DMS53 treated with DMSO at 0.1 percent for 48 hours (cell line): Measurements from ENCODE around the gene TMEFF2.

Source experiments
- DNase-seq: peaks from one replicate; lab custom pipeline; 2025; ENCODE audit not compliant: unreplicated experiment; lab: John Stamatoyannopoulos, UW

Gene TMEFF2

DNA sequence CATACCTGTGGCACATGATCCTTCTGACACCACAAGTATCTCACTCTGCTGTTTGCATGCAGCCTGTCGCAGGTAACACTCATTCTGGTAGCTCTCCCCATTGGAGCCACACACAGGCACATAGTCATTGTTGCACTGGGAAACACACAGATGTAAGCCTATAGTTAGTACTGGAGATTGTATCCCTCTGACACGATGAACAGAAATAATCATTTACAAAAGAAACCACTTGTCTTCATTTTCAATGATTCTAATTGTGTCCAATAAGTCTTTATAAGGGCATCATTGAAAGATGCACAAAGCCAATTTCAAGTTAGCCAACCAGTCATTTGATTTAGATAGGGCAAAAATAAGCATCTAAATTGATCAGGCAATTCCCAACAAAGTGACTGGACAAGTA, 10.4 kb downstream of the TMEFF2 start:
- DNase-seq: no peak

DNA sequence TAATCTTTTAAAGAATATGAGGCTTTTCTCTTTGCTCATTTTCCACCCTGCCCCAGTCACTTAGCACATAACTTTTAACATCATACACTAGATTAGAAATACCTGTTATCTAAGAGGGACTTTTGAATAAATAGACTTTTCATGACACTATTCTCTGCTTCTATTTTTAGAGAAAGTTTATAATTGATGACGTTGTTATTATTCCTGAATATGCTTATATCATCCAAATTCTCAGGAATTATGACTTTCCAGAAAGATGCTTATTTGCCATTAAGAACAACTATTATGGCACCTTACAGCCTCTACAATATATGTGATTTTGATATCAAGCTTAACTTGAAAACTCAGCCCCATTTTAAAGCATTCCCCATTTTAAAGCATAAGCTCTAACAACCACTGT, 11.4 kb downstream of the TMEFF2 start:
- DNase-seq: no peak

DNA sequence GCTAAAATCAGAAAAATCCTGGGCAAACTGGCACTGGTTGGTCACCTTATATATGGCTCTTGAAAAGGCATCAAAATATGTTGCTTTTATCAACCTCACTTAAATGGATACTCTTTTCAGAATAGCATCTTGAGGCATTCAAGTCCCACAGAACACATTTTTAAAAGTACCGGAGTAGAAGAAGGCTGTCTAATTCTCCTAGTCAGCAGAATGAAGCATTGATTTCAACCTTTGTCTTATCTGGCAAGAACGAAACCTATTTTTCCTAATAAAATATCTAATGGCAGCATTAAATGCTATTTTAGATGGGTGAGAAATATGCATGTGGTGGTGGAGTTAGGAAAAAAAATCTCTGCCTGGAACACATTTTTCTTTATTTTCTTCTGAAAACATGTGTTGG, 27.8 kb downstream of the TMEFF2 start:
- DNase-seq: no peak

- no peak for DNase-seq
These were observed 28.9 kb downstream of the TMEFF2 start for GRCh38 chr2:192165842-192166241.

DNA sequence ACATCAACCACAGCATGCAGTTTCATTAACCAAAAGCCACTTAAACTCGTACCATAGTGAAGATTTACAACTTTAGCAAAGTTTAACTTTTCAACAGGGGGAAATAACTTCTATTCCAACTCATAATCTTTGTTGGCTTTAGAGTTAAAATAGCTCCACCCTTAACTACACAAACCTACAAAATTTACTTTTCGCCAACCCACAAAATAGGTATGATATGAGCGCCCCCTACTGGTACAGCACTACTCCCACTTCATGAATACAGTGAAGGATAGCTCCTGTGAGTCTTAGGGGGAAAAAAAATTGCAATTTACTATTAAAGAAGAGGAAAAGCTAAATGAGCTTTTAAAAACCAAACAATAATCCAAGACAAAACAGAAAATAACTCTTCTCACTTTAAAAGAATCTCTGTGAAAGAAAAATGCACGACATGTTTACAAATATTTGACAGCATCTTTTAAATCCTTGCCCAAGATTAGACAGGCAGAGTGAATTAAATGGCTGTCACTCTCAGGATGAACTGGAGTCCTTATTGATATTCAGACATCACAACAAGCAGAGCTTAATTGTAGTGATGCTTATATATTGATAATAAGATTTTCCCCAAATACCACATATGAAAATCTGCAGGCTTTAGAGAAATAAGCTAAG, 32.2 kb downstream of the TMEFF2 start:
- DNase-seq: peak; percentile 63

- no peak for DNase-seq
These were observed 33.0 kb downstream of the TMEFF2 start for GRCh38 chr2:192161656-192162290.

- no peak for DNase-seq
These were observed 35.0 kb downstream of the TMEFF2 start for GRCh38 chr2:192159736-192160135.

DNA sequence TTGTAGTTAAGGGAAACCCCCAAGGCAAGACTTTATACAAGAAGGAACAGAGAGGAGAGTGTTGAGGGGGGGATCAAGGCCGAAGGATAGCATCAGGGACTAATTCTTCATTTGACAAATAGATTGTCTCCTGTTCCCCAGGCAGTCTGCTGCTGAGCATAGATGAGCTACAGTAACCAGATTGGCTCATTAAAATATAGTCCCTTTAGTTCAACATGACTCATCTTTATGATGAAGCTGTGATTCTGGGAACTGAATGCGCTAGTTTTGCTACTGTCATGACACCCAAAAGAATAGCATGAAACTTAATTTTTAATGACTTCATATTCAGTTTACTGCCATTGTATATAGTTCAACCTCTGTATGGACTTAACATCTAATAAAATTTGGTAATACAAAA, 35.5 kb downstream of the TMEFF2 start:
- DNase-seq: no peak

DNA sequence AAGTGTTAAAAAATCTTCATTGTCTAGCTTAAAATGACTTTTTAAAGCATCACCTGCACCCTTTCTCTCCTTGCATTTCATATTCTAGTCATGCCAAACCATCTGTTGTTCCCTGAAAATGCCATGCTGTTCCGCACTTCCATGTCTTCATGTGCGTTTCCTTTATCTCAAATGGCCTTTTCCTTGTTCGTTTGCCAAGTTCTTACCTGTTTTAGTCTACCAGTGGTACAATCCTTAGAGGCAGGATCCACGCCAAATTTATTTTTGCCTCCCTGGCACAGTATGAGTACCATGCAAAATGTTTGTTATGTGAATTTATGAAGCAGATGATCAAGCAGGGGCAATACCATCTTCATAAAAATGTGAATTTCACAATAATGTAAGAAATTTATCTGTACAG, 37.0 kb downstream of the TMEFF2 start:
- DNase-seq: no peak

- DNase-seq: no peak
These were observed 39.1 kb downstream of the TMEFF2 start for GRCh38 chr2:192155511-192156118.

GRCh38 chr2:192153561-192153960, 41.2 kb downstream of the TMEFF2 start:
- DNase-seq: no peak

GRCh38 chr2:192151853-192152252, 42.9 kb downstream of the TMEFF2 start:
- peak; percentile 98 for DNase-seq

DNA sequence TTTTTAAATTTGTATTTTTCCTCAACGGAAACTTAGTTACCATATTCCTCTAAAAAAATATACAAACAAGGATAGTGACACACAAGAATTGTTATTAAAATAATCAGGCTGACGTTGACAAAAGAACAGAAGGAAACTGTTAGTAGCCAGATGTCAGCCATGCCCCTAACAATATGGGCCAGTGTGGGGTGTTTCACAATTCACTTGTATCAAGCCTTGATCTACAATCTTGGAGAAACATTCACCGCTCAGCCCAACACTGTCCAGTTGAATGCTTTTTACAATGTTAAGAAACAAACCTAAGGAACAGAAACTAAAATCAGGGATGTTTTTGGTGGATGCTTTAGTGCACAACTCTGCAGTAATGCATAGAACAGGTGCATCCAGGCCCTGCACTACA, 44.6 kb downstream of the TMEFF2 start:
- no peak for DNase-seq

GRCh38 chr2:192148620-192149321, 46.0 kb downstream of the TMEFF2 start:
- DNase-seq: peak; percentile 31

DNA sequence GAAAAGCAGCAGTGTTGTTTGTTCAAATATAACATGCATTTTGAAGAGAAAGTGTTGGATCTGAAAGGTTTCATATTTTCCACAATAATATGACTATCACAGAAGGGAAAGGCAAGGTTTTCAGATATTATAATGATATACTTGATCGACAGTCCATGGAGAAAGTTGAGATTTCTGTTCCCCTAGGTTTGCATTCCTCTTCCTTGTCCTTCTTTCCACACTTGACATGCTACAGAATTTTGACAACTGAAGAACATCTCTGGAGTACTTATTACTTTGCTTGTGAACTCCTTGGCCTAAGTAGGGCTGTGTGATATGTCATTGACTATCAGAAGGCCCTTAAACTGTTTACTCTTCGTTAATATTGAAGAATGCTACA, 46.5 kb downstream of the TMEFF2 start:
- DNase-seq: peak; percentile 23

GRCh38 chr2:192146069-192147015, 48.4 kb downstream of the TMEFF2 start:
- DNase-seq: peak; percentile 9

GRCh38 chr2:192145496-192145895, 49.2 kb downstream of the TMEFF2 start:
- no peak for DNase-seq

- DNase-seq: no peak
These were observed 54.4 kb downstream of the TMEFF2 start for GRCh38 chr2:192140236-192140839.

DNA sequence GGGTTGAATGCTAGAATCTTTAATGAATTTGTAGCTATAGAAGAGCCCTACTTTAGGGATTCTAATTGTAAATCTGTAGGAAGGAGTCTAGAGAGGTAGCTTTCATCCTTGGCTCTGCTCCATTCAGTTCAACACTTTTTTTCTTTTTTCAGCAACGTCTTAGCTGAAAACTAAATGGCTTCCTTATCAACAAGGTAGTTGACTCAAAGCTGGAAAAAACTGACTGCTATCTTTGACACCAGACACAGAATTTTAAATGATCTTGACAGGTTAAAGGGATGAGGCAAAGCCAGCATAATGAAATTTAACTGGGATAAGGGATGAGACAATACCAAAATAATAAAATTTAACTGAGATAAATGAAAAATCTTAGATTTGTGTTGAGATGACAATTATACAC, 54.9 kb downstream of the TMEFF2 start:
- no peak for DNase-seq

DNA sequence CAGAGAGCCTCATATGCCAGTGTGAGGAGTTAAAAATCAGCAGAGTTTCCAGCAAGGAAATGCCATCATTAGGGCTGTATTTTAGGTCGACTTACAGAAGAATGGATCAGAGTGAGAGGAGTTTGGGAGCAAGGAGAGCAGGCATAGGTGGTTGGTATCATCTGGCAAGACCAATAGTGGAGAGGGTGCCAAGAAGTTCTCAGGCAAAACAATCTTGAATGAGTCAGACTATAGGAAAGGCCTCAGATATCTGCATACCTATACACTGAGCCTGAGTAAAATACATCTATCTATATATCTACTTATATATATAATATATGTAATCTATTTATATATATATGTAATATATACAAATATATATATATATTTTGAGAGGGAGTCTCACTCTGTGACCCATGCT, 57.3 kb downstream of the TMEFF2 start:
- DNase-seq: no peak
